Measurements from ENCODE around the gene SDE2.
"Not testable (repeated sequence)": the region's sequence is repeated elsewhere in the genome, so short reads cannot be mapped to it uniquely, and the experiment has no call there.

SDE2 gene

GRCh38 chr1:226004396-226004795 lies 5.3 kb upstream of the SDE2 start:
- DNase-seq (ENCODE audit: extremely low spot score), result no peak
- no peak for TF ChIP-seq ARNT (IDR thresholded peaks at IDR 0.05)
- TF ChIP-seq BHLHE40 (IDR thresholded peaks at IDR 0.05; ENCODE audit: borderline replicate concordance), result no peak
- no peak for TF ChIP-seq FOXA1 (IDR thresholded peaks at IDR 0.05)
- TF ChIP-seq ELF4 (IDR thresholded peaks at IDR 0.05), result no peak
- no peak for TF ChIP-seq NFRKB (IDR thresholded peaks at IDR 0.05)
- TF ChIP-seq, protein P1, sequence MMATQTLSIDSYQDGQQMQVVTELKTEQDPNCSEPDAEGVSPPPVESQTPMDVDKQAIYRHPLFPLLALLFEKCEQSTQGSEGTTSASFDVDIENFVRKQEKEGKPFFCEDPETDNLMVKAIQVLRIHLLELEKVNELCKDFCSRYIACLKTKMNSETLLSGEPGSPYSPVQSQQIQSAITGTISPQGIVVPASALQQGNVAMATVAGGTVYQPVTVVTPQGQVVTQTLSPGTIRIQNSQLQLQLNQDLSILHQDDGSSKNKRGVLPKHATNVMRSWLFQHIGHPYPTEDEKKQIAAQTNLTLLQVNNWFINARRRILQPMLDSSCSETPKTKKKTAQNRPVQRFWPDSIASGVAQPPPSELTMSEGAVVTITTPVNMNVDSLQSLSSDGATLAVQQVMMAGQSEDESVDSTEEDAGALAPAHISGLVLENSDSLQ (IDR thresholded peaks at IDR 0.05), result no peak
- TF ChIP-seq TARDBP (IDR thresholded peaks at IDR 0.05), result no peak
- TF ChIP-seq L3MBTL2 (conservative IDR thresholded peaks at IDR 0.05), result no peak
- TF ChIP-seq CTBP1 (IDR thresholded peaks at IDR 0.05; ENCODE audit: borderline replicate concordance), result no peak
- TF ChIP-seq FOXM1 (IDR thresholded peaks at IDR 0.05; ENCODE audit: borderline replicate concordance), result no peak
- TF ChIP-seq LEF1 (IDR thresholded peaks at IDR 0.05; ENCODE audit: borderline replicate concordance), result no peak
- CTCF ChIA-PET, result no interaction called here
- POLR2A ChIA-PET, result interaction anchor here (0.8 kb wide), 1 partner anchor 58 kb away, joined by 5 read pairs; the partner anchor contains the start of gene H3-3A

DNA sequence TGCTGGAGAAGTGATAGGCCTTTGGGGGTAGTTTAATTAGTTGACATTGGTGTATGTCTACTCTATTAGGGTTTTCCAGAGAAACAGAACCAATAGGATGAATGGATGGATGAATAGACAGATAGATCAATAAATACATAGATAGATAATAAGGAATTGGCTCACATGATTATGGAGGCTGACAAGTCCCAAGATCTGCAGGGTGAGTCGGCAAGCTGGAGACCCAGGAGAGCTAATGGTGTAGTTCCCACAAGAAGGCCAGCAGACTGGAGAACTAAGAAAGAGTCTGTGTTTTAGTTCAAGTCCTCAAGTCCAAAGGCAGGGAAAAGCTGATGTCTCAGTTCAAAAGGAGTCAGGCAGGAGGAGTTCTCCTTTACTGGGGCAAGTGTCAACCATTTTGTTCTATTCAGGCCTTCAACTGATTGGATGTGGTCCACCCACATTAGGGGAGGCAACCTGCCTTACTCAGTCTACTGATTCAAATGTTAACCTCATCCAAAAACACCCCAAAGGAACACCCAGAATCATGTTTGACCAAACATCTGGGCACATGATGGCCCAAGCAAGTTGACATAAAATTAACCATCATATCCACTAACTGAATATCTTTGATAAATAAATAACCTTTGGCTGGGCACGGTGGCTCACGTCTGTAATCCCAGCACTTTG lies 4.5 kb upstream of the SDE2 start:
- DNase-seq (ENCODE audit: extremely low spot score), result no peak
- TF ChIP-seq L3MBTL2 (conservative IDR thresholded peaks at IDR 0.05) (no peak), ELF4 (IDR thresholded peaks at IDR 0.05) (no peak), FOXK2 (IDR thresholded peaks at IDR 0.05) (no peak), NFRKB (IDR thresholded peaks at IDR 0.05) (no peak), TARDBP (IDR thresholded peaks at IDR 0.05) (no peak), HDGF (IDR thresholded peaks at IDR 0.05; ENCODE audit: borderline replicate concordance) (no peak)
- TF ChIP-seq, protein P1 (IDR thresholded peaks at IDR 0.05), result no peak
- POLR2A ChIA-PET, result interaction anchor here (0.8 kb wide), 1 partner anchor 59 kb away, joined by 5 read pairs; the partner anchor contains the start of gene H3-3A
- CTCF ChIA-PET, result no interaction called here

DNA sequence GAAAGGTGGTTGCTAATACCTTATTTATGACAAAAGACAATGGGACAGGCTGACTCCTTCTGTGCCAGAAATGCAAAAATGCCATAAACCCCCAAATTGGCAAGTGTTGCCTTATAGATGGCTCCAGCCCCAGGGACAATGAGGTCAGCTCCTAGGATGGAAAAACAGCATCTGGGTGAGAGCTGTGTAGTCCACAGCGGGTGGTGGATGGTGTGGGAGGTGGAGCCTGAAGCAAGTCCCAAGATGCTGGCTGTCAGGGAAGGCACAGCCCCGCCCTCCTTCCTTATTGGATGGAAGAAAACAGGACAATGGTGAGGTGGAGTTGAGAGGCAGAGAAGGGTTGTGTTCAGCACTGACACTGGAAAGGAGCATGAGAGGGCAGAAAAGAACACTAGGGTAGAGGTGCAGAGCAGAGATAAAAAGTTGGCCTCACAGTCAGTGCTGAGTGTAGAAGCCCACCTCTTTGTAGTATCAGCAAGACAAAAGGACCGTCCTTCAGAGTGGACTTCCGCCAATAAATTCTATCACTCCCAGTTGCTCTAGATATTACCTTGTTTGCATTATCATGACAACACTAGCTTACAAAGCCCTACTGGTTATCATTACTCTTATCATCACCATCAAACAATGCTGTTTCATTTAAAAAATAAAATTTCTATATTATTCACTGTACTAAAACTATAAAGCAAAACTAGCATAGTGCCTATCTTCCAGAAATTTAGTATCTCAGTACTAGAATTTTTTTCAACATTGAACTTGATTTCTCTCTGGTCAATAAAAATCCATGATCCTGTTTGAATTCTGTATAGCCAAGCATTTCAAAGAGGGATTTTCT lies 3.7 kb upstream of the SDE2 start:
- TF ChIP-seq, protein P1 (IDR thresholded peaks at IDR 0.05), result peak; percentile 72; the same call in 1 of the 2 replicates
- no peak for TF ChIP-seq ZNF384 (IDR thresholded peaks at IDR 0.05)
- no peak for TF ChIP-seq SUZ12 (IDR thresholded peaks at IDR 0.05)
- TF ChIP-seq HDGF (IDR thresholded peaks at IDR 0.05; ENCODE audit: borderline replicate concordance), result peak; percentile 97; the same call in 1 of the 2 replicates
- no peak for TF ChIP-seq TARDBP (IDR thresholded peaks at IDR 0.05)
- TF ChIP-seq CTBP1 (IDR thresholded peaks at IDR 0.05; ENCODE audit: borderline replicate concordance), result no peak
- TF ChIP-seq FOXM1 (IDR thresholded peaks at IDR 0.05; ENCODE audit: borderline replicate concordance), result no peak
- TF ChIP-seq ELF4 (IDR thresholded peaks at IDR 0.05), result no peak
- POLR2A ChIA-PET, result interaction anchor here (4.2 kb wide), 1 partner anchor 59 kb away, joined by 61 read pairs; the partner anchor contains the start of gene H3-3A
- CTCF ChIA-PET, result no interaction called here

GRCh38 chr1:226001963-226002666 lies 3.0 kb upstream of the SDE2 start:
- no peak for DNase-seq (ENCODE audit: extremely low spot score)
- CTCF ChIA-PET, result no interaction called here
- TF ChIP-seq LEF1 (IDR thresholded peaks at IDR 0.05; ENCODE audit: borderline replicate concordance) (no peak), FOXK2 (IDR thresholded peaks at IDR 0.05) (no peak), SP1 (IDR thresholded peaks at IDR 0.05) (no peak), CTBP1 (IDR thresholded peaks at IDR 0.05; ENCODE audit: borderline replicate concordance) (no peak), TARDBP (IDR thresholded peaks at IDR 0.05) (no peak), HDGF (IDR thresholded peaks at IDR 0.05; ENCODE audit: borderline replicate concordance) (0 out of 2 replicates have a peak, but pooled peaks have one; percentile 57), NFRKB (IDR thresholded peaks at IDR 0.05) (no peak), L3MBTL2 (conservative IDR thresholded peaks at IDR 0.05) (peak; percentile 55; the same call in 1 of the 2 replicates), ELF4 (IDR thresholded peaks at IDR 0.05) (no peak), ARNT (IDR thresholded peaks at IDR 0.05) (no peak)
- POLR2A ChIA-PET, result interaction anchor here (4.2 kb wide), 1 partner anchor 60 kb away, joined by 61 read pairs; the partner anchor contains the start of gene H3-3A

More for the DNA sequence above, 3.7 kb upstream of the SDE2 start:
- peak; percentile 81 for DNase-seq (ENCODE audit: extremely low spot score)

DNA sequence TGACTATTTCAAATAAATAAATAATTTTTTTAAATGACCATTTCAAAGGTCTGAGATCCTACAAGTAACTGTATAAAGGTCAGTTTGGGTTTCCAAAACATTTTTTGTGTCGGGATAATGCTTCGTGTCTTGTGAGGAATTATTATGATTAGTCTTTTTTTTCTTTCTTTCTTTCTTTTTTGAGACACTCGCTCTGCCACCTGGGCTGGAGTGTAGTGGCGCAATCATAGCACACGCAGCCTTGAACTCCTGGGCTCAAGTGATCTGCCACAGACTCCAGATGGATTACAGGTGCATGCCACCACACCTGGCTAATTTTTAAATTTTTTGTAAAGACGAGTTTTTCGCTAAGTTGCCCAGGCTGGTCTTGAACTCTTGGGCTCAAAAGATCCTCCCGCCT lies 1.9 kb upstream of the SDE2 start:
- TF ChIP-seq FOXM1 (IDR thresholded peaks at IDR 0.05; ENCODE audit: borderline replicate concordance) (no peak), TARDBP (IDR thresholded peaks at IDR 0.05) (no peak), ZNF384 (IDR thresholded peaks at IDR 0.05) (no peak), FOXA1 (IDR thresholded peaks at IDR 0.05) (no peak), CTBP1 (IDR thresholded peaks at IDR 0.05; ENCODE audit: borderline replicate concordance) (no peak), SUZ12 (IDR thresholded peaks at IDR 0.05) (no peak), HDGF (IDR thresholded peaks at IDR 0.05; ENCODE audit: borderline replicate concordance) (no peak), ARNT (IDR thresholded peaks at IDR 0.05) (no peak), LEF1 (IDR thresholded peaks at IDR 0.05; ENCODE audit: borderline replicate concordance) (no peak), NFRKB (IDR thresholded peaks at IDR 0.05) (no peak)
- POLR2A ChIA-PET, result interaction anchor here (4.2 kb wide), 1 partner anchor 61 kb away, joined by 61 read pairs; the partner anchor contains the start of gene H3-3A
- CTCF ChIA-PET, result no interaction called here
- no peak for DNase-seq (ENCODE audit: extremely low spot score)

DNA sequence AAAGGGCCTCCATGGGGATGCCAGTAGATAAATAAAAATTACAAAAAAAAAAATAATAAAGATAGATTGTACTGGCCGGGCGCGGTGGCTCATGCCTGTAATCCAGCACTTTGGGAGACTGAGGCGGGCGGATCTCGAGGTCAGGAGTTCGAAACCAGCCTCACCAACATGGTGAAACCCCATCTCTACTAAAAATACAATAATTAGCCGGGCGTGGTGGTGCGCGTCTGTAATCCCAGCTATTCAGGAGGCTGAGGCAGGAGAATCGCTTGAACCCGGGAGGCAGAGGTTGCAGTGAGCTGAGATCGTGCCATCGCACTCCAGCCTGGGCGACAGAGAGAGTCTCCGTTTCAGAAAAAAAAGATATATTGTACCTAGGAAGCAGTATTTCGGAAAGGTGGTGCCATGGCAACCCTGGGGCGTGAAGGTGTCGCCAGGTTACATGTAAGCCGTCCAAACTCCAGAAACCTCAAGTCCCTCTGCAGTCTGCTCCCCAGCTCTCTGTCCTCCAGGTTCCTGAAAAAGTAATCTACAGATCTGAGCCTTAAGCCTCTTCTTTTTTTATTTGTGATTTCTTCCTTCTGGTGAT lies 1.4 kb upstream of the SDE2 start:
- DNase-seq (ENCODE audit: extremely low spot score), result not testable (repeated sequence)
- ChIA-PET CTCF (interaction anchor here (1.7 kb wide), 1 partner anchor 64 kb away, joined by 4 read pairs; no protein-coding TSS in a partner anchor), POLR2A (interaction anchor here (0.7 to 4.2 kb wide), 7 partner anchors 10 to 65 kb away, joined by 4 to 61 read pairs (median 7); partner anchors contain the start of gene H3-3A)

Measured in HEK293T (cell line).